ENCODE results near the gene KIAA0586. TPM values are rescaled to one million over a fixed set of nuclear protein-coding genes. Genes with fewer than 3 reads are reported as not detected.
A peak's percentile ranks its signal among the peaks of the same experiment; 100 is the strongest.

The KIAA0586 gene
- total RNA-seq, 1 donor from 2014 or later = 8.7 TPM

- TF ChIP-seq CTCF (IDR thresholded peaks at IDR 0.05; ENCODE audit: insufficient read depth, low read length, severe bottlenecking) = no peak
- Histone ChIP-seq H3K27me3 (ENCODE audit: control insufficient read depth, insufficient read depth, low read length) (no peaks in the 10 kb centered on the region), H3K4me3 (ENCODE audit: low read depth, low read length) (no peak overlapping the region), H3K36me3 (ENCODE audit: control insufficient read depth, insufficient read depth, low read length) (no peaks in the 10 kb centered on the region)
- FAIRE-seq (no peak), DNase-seq (ENCODE audit: low read depth) (no peak)
These were observed 138.3 kb downstream of the KIAA0586 start for GRCh38 chr14:58565832-58566231.

- no peak for FAIRE-seq
- H3K36me3 ChIP-seq (ENCODE audit: control insufficient read depth, insufficient read depth, low read length) = no peaks in the 10 kb centered on the region
- H3K4me3 ChIP-seq (ENCODE audit: low read depth, low read length) = no peak overlapping the region
- no peak for DNase-seq (ENCODE audit: low read depth)
- TF ChIP-seq CTCF (IDR thresholded peaks at IDR 0.05; ENCODE audit: insufficient read depth, low read length, severe bottlenecking) = no peak
- H3K27me3 ChIP-seq (ENCODE audit: control insufficient read depth, insufficient read depth, low read length) = no peaks in the 10 kb centered on the region
These were observed 139.5 kb downstream of the KIAA0586 start for GRCh38 chr14:58566979-58567378.

- no peak overlapping the region for H3K4me3 ChIP-seq (ENCODE audit: low read depth, low read length)
- TF ChIP-seq CTCF (IDR thresholded peaks at IDR 0.05; ENCODE audit: insufficient read depth, low read length, severe bottlenecking) = no peak
- FAIRE-seq = no peak
These were observed 140.8 kb downstream of the KIAA0586 start for GRCh38 chr14:58568322-58568721.

GRCh38 chr14:58571256-58571655 is 143.7 kb downstream of the KIAA0586 start:
- FAIRE-seq = no peak
- Histone ChIP-seq H3K27me3 (ENCODE audit: control insufficient read depth, insufficient read depth, low read length) (no peaks in the 10 kb centered on the region), H3K36me3 (ENCODE audit: control insufficient read depth, insufficient read depth, low read length) (no peaks in the 10 kb centered on the region), H3K4me3 (ENCODE audit: low read depth, low read length) (no peak overlapping the region)
- no peak for DNase-seq (ENCODE audit: low read depth)
- no peak for TF ChIP-seq CTCF (IDR thresholded peaks at IDR 0.05; ENCODE audit: insufficient read depth, low read length, severe bottlenecking)

More at GRCh38 chr14:58568322-58568721, 140.8 kb downstream of the KIAA0586 start:
- no peaks in the 10 kb centered on the region for H3K27me3 ChIP-seq (ENCODE audit: control insufficient read depth, insufficient read depth, low read length)
- DNase-seq (ENCODE audit: low read depth) = no peak
- H3K36me3 ChIP-seq (ENCODE audit: control insufficient read depth, insufficient read depth, low read length) = no peaks in the 10 kb centered on the region

GRCh38 chr14:58571769-58572472 is 144.4 kb downstream of the KIAA0586 start:
- peak; percentile 56 for DNase-seq (ENCODE audit: low read depth)
- H3K27me3 ChIP-seq (ENCODE audit: control insufficient read depth, insufficient read depth, low read length) = no peaks in the 10 kb centered on the region
- no peak overlapping the region for H3K4me3 ChIP-seq (ENCODE audit: low read depth, low read length)
- no peaks in the 10 kb centered on the region for H3K36me3 ChIP-seq (ENCODE audit: control insufficient read depth, insufficient read depth, low read length)
- FAIRE-seq = no peak
- no peak for TF ChIP-seq CTCF (IDR thresholded peaks at IDR 0.05; ENCODE audit: insufficient read depth, low read length, severe bottlenecking)

- H3K36me3 ChIP-seq (ENCODE audit: control insufficient read depth, insufficient read depth, low read length) = no peaks in the 10 kb centered on the region
- FAIRE-seq (no peak), DNase-seq (ENCODE audit: low read depth) (no peak)
- no peak overlapping the region for H3K4me3 ChIP-seq (ENCODE audit: low read depth, low read length)
- no peaks in the 10 kb centered on the region for H3K27me3 ChIP-seq (ENCODE audit: control insufficient read depth, insufficient read depth, low read length)
- no peak for TF ChIP-seq CTCF (IDR thresholded peaks at IDR 0.05; ENCODE audit: insufficient read depth, low read length, severe bottlenecking)
These were observed 144.9 kb downstream of the KIAA0586 start for GRCh38 chr14:58572473-58572853.
